ENCODE measurements around the gene FOXN1. TPM values are rescaled to one million over a fixed set of nuclear protein-coding genes. Genes with fewer than 3 reads are reported as not detected.

FOXN1 gene
- total and polyA plus RNA-seq, 2 of the 13 experiments (the other 11 are each of a cell fraction or from before 2014, with no cell fraction given): 0.01 TPM; not detected in 1

- H3K27me3 ChIP-seq (ENCODE audit: control insufficient read depth in 1 of 2, insufficient read depth in 2 of 2, low read length in 2 of 2): peaks cover 4 to 32% of the 10 kb centered on the region in 2 experiments; a peak in 4 of 5 replicates
- ATAC-seq: no peak
- no peak overlapping the region for H3K9ac ChIP-seq (ENCODE audit: insufficient read depth, low read depth, low read length)
- H3K27ac ChIP-seq (ENCODE audit: extremely low read length, insufficient read depth, low read length): no peak overlapping the region
- H3K4me1 ChIP-seq (ENCODE audit: insufficient read depth, low read length): peaks cover 6% of the 10 kb centered on the region
- ChIA-PET POLR2A (no interaction called here), CTCF (ENCODE audit: low intra/inter-chr PET ratio, low total read pairs) (no interaction called here)
- H4K20me1 ChIP-seq (ENCODE audit: insufficient read depth, low read length): no peaks in the 10 kb centered on the region
- no TSS peak for BruUV-seq (replicated peaks)
- FAIRE-seq: no peak
- in situ Hi-C loops (cut with HindIII; ENCODE audit: extremely low pct_ligation_motif_present, low pct_unique_long_range_greater_than_20kb): no loop called here
- H3K36me3 ChIP-seq (replicated peaks in 1 of 2; ENCODE audit: control insufficient read depth in 1 of 2, insufficient read depth in 2 of 2, low read length in 2 of 2): no peaks in the 10 kb centered on the region
- WGBS (ENCODE audit: low lambda C conversion rate): 15% methylated on average over 4 of the region's 12 CpGs
- no peak overlapping the region for H2AFZ ChIP-seq (ENCODE audit: low read length)
- H3K4me3 ChIP-seq (replicated peaks in 1 of 3; ENCODE audit: insufficient read depth in 1 of 3, low read depth in 2 of 3, low read length in 3 of 3): no peak overlapping the region
- DNase-seq (ENCODE audit: low spot score): no peak
- no peaks in the 10 kb centered on the region for H3K9me3 ChIP-seq (ENCODE audit: low read length)
- no peaks in the 10 kb centered on the region for H3K79me2 ChIP-seq (ENCODE audit: insufficient read depth, low read length)
- intact Hi-C loops (cut with micrococcal nuclease; ENCODE audit: unreplicated experiment): no loop called here
- no peak overlapping the region for H3K4me2 ChIP-seq (ENCODE audit: low read depth, low read length)
- no peak for TF ChIP-seq FIP1L1 (IDR thresholded peaks at IDR 0.05; ENCODE audit: borderline replicate concordance, insufficient read depth, low read depth, low read length)
- no peak for TF ChIP-seq ZNF878 (CRISPR knock-in tag; IDR thresholded peaks at IDR 0.05)
- TF ChIP-seq ZBTB37 (CRISPR knock-in tag; IDR thresholded peaks at IDR 0.05): no peak
- no peak for TF ChIP-seq YY1 (IDR thresholded peaks at IDR 0.05; ENCODE audit: insufficient read depth, insufficient replicate concordance, low read depth, low read length)
- no peak for TF ChIP-seq KLF9 (CRISPR knock-in tag; IDR thresholded peaks at IDR 0.05; ENCODE audit: low read depth)
- TF ChIP-seq TBX2 (CRISPR knock-in tag; IDR thresholded peaks at IDR 0.05; ENCODE audit: borderline replicate concordance): no peak
- no peak for TF ChIP-seq CAMTA2 (CRISPR knock-in tag; IDR thresholded peaks at IDR 0.05; ENCODE audit: borderline replicate concordance)
- TF ChIP-seq ZNF451 (CRISPR knock-in tag; IDR thresholded peaks at IDR 0.05): no peak
- TF ChIP-seq ZNF414 (CRISPR knock-in tag; IDR thresholded peaks at IDR 0.05): no peak
- TF ChIP-seq ELF4 (CRISPR knock-in tag; IDR thresholded peaks at IDR 0.05; ENCODE audit: borderline replicate concordance): no peak
- TF ChIP-seq ZHX2 (IDR thresholded peaks at IDR 0.05; ENCODE audit: low read depth): no peak
- no peak for TF ChIP-seq ZHX2 (CRISPR knock-in tag; IDR thresholded peaks at IDR 0.05; ENCODE audit: borderline replicate concordance)
- no peak for TF ChIP-seq MEIS1 (CRISPR knock-in tag; IDR thresholded peaks at IDR 0.05; ENCODE audit: borderline replicate concordance)
- no peak for TF ChIP-seq PREB (CRISPR knock-in tag; IDR thresholded peaks at IDR 0.05)
- no peak for TF ChIP-seq SALL2 (CRISPR knock-in tag; IDR thresholded peaks at IDR 0.05)
- no peak for TF ChIP-seq MXD3 (CRISPR knock-in tag; IDR thresholded peaks at IDR 0.05)
These were observed 31.1 kb downstream of the FOXN1 start for GRCh38 chr17:28537219-28537610.

Measured in HepG2 (cell line).